HepG2 (cell line): Measurements from ENCODE around the gene LITAF. TPM values are rescaled to one million over a fixed set of nuclear protein-coding genes. Genes with fewer than 3 reads are reported as not detected.
A peak's percentile ranks its signal among the peaks of the same experiment; 100 is the strongest.

ENCODE experiments used
- CEBPZ ChIP-seq: IDR thresholded peaks from 2 replicates; pipeline ENCODE4 v1.6.1; 2012; ENCODE audit warnings: low read length, improper control_type of control experiment
- GABPB1 ChIP-seq: IDR thresholded peaks from 2 replicates; pipeline ENCODE4 v1.6.1; 2016; ENCODE audit warnings: mild to moderate bottlenecking, missing genetic modification reagents, moderate library complexity, missing compliant biosample characterization
- HOXA9 ChIP-seq: sonication (generic); formaldehyde crosslinking; IDR thresholded peaks from 2 replicates; pipeline ENCODE4 v1.8.1; 2022; ENCODE audit warnings: missing genetic modification reagents, mild to moderate bottlenecking, moderate library complexity, borderline replicate concordance
- NFAT5 ChIP-seq: sonication (generic); formaldehyde crosslinking; IDR thresholded peaks from 2 replicates; pipeline ENCODE4 v1.4.0; 2020; ENCODE audit warnings: missing genetic modification reagents
- RFXAP ChIP-seq: sonication (generic); formaldehyde crosslinking; IDR thresholded peaks from 2 replicates; pipeline ENCODE4 v1.4.0; 2020; ENCODE audit warnings: missing genetic modification reagents, borderline replicate concordance
- ZNF318 ChIP-seq: sonication (generic); formaldehyde crosslinking; IDR thresholded peaks from 2 replicates; pipeline ENCODE4 v1.4.0; 2020; ENCODE audit warnings: mild to moderate bottlenecking, missing genetic modification reagents
- ZNF816 ChIP-seq: sonication (generic); formaldehyde crosslinking; IDR thresholded peaks from 2 replicates; pipeline ENCODE4 v1.8.0; 2022; ENCODE audit warnings: missing genetic modification reagents, mild to moderate bottlenecking, borderline replicate concordance
- polyA plus RNA-seq, 8 experiments: library from polyadenylated mRNA; depleted of rRNA in 3 of 8; stranded (reverse) in 7 of 8; unstranded in 1 of 8; fragments of >200 nt; fragmentation: Illumina TruSeq in 4 of 8; extraction: Trizol in 4 of 8; gene quantifications; 2 replicates each; pipeline versions ENCODE4 v1.2.1 to v1.2.3, GENCODE V29; 2011 to 2016; ENCODE audit warnings: low read depth in 4 of 8, missing spikeins in 1 of 8, mixed read lengths in 1 of 8; ENCODE audit not compliant: insufficient read depth in 1 of 8
- total RNA-seq, 5 experiments: library from RNA; depleted of rRNA; stranded (reverse); fragments of >200 nt; fragmentation: Illumina TruSeq; extraction: Trizol; gene quantifications; 2 replicates each; pipeline ENCODE4 v1.2.3, GENCODE V29; 2016; ENCODE audit warnings: low read depth in 1 of 5
- TF ChIP-seq, protein P1 (sequence below): sonication (generic); formaldehyde crosslinking; IDR thresholded peaks from 2 replicates; pipeline ENCODE4 v1.4.0; 2020; ENCODE audit warnings: mild to moderate bottlenecking, missing genetic modification reagents, borderline replicate concordance

The LITAF gene
- total and polyA plus RNA-seq, 2 of the 13 experiments (the other 11 are each of a cell fraction or from before 2014, with no cell fraction given): 80.1 to 141 TPM

DNA sequence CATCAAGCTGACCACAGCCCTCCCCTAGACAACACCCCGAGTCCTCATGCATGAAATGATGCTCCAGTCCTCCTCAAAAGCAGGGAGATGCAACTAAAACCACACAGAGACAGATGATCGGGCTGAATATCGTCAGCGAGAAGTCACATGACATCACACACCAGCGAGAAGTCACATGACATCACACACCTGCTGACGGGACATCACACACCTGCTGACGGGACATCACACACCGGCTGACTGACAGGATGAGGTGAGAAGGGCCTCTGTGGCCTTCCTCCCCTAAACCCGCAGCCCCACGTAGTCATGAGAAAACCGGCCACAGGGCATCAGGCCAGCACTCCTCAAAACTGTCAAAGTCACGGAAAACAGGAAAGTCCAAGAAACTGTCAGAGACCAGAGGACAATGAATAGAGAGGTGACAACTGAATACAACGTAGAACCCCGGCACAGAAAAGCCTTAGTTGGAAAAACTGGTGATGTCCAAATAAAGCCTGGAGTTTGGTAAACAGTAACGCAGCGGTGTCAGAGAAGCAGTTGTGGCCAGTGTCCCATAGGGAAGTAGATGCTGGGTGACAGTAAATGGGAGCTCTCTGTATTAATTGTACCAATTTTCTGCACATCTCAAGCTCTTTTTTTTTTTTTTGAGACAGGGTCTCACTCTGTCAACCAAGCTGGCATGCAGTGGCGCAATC lies 14.3 kb downstream of the LITAF start (continued):
- TF ChIP-seq CEBPZ (no peak), ZNF318 (CRISPR knock-in tag) (0 out of 2 replicates have a peak, but pooled peaks have one; percentile 31), GABPB1 (no peak), NFAT5 (CRISPR knock-in tag) (no peak), ZNF816 (CRISPR knock-in tag) (no peak), HOXA9 (CRISPR knock-in tag) (no peak), RFXAP (CRISPR knock-in tag) (no peak)
- TF ChIP-seq, protein P1, sequence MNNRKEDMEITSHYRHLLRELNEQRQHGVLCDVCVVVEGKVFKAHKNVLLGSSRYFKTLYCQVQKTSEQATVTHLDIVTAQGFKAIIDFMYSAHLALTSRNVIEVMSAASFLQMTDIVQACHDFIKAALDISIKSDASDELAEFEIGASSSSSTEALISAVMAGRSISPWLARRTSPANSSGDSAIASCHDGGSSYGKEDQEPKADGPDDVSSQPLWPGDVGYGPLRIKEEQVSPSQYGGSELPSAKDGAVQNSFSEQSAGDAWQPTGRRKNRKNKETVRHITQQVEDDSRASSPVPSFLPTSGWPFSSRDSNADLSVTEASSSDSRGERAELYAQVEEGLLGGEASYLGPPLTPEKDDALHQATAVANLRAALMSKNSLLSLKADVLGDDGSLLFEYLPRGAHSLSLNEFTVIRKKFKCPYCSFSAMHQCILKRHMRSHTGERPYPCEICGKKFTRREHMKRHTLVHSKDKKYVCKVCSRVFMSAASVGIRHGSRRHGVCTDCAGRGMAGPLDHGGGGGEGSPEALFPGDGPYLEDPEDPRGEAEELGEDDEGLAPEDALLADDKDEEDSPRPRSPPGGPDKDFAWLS (CRISPR knock-in tag): no peak
